ENCODE data around the gene FMNL1.

DNA sequence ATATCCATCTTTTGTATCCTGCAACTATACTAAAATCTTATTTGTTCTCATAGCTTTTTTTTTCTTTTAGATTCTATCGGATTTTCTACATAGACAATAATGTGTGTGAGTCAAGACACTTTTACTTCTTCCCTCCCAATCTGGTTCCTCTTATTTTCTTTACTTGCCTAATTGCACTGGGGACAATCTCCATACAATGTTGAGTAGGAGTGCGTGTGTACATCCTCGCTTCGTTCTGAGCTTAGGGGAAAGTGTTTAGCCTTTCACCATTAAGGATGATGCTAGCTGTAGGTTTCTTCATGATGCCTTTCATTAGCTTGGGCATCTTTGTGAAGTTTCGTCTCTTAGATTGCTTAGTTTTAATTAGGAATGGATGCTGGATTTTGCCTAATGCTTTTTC lies 37.3 kb downstream of the FMNL1 start:
- TF ChIP-seq CTCF (IDR thresholded peaks at IDR 0.05) (no peak), EZH2 (IDR thresholded peaks at IDR 0.05) (no peak), EZH2phosphoT487 (IDR thresholded peaks at IDR 0.05) (no peak)

Measured in neural progenitor cell (in vitro differentiated cells).